Measurements from ENCODE around the gene CELF4.

The CELF4 gene

DNA sequence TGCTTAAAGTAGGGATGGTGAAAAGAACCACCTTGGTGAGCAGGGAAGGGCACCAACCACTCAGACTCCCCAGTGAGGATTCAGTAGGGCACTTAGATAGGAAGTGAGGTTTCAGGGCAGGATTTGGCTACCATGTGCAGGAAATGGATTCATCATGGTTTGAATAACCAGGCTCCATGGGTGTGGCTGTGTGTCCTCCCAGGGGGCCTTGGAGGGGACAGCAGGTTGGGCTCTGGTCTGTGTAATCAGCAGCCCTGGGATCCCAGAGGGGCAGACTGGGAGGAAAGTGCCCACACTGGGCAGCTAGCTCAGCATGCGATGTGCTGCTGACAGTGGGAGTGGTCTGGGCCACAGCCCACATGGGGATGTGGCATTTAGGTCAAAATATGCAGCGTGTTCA, 224.6 kb downstream of the CELF4 start:
- DNase-seq = no peak

DNA sequence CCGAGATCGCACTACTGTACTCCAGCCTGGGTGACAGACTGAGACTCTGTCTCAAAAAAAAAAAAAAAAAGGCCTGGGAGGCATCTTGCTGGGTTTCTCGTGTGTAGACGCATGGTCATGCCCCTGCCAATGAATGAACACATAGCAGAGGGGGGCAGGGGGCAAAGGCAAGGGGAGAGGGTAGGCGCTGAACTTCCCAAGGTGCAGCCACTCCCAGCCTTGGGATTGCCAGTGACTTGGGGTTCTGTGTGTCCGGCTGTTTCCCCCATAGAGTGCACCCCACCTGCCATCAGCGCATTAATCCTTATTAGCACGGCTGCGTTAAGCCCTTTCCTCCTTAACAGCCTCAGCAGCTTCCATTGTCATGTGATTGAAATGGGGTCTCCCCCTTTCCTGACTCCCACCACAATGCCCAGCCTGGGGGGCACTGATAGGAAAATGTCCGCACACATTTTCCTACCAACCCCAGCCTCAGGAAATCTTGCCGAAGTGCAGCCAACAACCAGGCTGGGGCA, 225.8 kb downstream of the CELF4 start:
- no peak for DNase-seq

DNA sequence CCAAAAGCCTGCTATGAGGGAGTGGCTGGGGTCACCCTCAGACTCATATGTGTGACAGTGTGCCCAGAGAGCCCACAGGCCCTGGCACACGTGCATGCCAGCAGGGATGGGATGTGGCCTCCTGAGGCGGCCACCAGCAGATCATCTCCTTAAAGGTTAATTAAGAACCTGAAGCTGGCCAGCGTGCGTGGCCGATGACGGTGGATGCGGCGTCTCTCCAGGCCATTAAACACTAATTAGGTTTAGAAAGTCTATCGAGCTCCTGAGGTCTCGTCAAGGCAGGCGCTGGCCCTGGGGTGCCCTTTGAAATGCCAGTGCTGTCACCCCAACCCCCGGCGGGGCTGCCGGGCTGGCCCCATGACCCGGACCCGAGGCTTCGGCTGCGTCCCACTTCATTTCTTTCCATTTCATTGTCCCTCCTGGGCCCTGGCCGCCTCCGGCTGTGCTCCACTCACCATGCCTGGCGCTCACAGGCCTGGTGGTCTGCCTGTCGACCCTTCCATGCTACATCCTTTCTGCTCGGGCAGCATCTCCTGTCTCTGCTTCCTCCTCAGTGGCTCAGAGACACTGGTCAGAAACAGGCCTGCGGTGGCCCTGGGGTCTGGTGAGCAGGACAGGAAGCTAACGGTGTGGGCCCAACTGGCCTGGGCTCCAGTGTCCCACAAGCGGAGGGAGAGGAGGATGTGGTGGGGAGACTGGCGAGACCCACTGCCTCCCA, 228.9 kb downstream of the CELF4 start:
- DNase-seq = no peak

DNA sequence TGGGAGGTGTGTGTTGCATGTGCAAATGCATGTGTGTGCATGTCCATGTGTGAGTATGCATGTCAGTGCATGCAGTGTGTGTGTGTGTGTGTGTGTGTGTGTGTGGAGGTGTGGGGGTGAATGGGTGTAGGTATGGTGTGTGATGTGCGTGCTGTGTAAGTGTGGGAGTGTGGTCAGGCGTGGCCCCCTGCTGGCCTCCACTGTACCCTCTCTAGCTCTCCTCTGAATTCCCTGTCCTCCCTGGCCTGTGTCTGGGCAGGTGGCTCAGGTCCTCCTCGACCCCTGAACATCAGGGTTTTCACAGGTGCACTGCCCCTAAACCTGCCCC, 230.2 kb downstream of the CELF4 start:
- no peak for DNase-seq

DNA sequence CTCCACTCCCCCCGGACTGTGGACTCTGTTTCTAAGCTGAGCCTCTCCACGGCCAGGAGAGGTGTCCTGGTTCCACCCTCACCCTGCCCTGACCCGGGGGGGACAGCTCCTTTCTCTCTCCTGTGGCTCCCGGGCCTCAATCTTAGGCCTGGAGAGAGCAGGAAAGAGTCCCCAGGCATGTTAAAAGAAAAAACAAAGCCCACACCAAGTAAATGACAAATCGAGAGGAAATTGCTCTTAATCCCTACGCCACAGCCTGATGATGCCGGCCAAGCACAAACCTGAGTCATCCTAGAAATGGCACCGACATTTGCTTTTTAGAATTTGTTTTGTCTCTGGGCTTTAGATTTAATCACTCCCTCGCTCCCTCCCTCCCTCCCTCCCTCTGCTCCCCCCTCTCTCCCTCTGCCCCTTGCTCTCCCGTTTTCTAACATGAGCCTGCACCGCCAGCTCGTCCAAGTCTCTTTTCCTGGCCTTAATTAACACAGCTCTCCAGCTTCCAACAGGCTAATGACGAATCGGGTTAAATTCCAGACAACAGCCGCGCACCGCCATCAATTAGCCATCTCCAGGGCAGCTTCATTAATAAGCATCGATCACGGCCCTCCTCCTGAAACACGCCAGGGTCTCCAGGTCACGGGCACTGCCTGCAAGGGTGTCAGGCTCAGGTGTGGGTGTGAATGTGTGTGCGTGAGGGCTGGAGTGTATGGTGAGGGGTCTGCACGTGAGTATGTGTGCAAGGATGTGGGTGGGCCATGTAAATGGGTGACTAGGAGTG, 230.8 kb downstream of the CELF4 start:
- no peak for DNase-seq

DNA sequence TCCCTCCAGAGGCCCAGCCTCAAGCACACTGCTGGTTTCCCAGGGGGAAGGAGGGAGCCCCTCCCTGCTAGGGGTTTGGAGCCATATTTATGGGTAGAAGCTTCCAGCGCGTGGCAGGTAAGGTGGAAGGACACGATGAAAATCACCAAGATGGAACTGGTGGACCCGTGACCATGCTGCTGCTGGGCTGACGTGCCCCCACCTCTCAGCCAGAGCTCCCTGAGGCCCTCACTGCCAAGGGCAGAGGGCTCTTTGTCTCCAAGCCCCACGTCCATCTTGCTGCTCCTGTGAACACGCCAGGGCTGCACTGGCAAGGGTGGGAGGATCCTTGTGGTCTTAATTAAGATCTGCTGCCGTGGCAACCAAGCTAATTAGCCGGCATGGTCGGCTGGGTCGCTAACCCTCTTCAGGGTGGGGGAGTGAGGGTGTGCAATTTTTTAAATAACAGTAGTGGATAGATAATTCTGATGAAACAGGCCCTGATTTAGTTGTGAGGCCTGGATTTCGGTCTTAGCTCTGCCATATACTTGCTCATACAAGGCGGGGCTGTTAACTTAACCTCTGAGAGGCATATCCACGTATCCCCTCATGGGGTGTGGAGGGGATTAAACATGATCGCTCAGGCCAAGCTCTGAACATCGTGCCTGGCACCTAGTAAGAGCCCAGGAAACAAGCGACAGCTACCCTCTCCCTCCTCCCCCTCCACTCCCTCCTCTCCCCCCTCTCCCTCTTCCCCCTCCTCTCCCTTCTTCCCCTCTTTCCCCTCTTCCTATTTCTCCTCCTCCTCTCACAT, 232.8 kb downstream of the CELF4 start:
- DNase-seq = no peak

DNA sequence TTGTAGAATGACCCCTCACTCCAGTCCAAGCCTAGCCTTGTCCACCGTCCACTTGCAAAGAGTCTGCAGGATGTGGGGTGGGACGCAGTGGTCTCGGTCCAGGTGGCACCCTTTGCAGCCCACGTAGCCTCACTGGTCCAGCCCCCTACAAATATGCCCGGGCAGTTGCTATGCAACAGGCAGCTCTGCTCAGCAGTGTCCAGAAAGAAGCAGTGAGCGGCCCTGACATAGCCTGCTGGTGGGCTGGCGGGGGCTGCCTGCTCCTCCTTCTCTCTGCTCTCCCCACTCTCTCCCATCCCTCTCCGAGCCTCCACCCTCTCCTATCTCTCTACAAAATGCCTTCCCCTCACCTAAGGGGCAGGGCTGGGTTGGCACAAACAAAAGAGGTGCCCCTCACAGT, 233.4 kb downstream of the CELF4 start:
- no peak for DNase-seq

DNA sequence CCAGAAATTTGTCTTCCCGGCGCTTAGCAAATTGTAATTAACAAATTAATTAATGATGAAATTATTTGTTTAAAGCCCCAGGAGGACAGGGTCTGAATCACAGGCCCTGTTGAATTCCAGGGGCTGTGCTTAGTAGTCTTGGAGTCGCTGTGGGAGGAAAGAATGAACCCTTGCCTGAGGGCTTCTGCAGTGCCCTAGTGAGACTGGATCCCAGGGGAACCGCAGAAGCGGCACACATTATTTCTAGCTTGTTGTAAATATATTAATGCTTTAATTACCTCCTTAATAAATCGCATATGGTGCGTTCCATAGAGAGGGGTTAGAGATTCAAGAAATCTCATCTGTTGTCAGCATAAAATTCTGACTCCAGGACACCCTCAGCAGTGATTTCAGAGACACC, 235.4 kb downstream of the CELF4 start:
- no peak for DNase-seq

DNA sequence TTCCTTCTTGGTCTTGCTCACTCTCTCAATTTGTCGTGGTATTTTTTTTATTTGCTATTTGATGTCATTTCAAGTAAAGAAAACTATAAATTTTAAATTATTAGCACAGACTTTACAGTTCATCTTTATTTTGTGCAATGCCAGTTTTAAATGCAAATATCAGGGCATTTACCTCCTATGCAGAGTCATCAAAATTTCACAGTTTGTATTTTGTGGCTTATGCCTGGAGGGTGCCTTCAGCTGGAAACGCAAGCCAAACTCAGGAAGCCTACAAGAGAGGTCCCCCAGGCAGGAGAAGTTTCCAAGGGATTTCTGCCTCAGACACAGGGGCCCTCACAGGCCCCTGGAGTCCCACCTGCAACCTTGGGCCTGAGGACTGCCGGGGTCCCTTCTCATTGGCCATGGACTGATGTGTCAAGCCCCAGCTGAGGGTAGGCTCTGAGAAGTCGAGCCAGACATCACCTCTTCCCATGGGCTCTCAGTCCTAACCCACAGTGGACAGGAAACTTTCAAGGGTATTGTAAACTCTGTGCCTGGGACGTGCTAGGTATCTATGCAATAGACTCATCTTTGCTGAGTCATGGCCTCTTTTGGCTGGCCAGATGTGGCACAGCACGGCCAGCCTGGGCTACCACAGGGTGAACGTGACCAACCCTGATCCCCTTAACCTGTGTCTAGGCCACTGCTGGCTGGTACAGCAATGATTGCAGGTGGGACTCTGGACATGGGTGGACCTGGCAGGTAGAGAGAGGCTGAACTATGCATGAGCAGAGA, 236.5 kb downstream of the CELF4 start:
- DNase-seq = no peak

DNA sequence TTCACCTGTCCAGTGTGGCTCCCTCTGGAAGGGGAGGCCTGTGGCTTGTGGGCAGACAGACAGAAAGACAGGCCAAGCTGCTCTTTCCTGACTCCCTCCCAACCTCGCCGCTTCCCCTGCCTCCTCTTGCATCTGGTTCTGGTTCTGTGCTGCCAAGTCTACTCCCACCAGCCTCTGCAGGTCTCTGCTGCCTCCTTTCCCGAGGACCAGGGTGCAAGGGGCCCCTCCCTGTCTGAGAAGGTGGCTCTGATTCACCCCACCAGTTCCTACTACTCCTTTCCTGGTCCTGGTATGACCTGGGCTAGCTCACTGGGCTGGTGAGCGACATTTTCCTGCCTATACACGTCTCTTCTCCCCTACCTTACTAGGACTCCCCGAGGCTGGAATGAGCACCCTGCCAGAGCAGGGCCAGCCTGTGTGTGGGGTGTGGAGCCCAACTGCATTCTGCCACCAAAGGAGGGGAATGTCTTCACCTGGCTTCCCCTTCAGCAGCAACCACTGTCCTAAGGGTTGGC, 238.5 kb downstream of the CELF4 start:
- no peak for DNase-seq

DNA sequence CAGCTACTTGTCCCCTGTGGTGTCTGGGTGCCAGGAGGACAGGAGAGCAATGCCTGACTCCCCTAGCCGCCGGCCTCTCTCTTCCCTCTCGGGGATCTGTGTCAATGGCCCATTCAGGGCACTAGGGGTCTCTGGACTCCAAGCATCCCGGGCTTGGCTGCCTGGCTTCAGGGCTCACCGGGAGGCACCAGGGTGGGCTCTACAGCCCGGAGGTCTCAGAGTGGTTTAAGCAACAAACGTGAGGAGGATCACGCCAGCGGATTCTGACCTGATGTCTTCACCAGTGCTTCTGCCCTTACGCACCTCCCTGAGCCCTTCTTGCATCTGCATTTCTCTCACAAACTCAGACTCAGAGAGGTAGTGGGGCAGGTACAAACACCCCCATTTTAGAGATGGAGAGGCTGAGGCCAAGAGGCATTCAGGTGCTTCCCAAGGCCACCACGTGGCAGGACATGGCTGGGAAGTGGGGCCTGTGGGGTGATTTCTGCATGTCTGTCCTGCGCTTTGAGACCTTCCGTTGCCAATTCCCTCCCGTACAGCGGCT, 243.0 kb downstream of the CELF4 start:
- DNase-seq = peak; percentile 58

DNA sequence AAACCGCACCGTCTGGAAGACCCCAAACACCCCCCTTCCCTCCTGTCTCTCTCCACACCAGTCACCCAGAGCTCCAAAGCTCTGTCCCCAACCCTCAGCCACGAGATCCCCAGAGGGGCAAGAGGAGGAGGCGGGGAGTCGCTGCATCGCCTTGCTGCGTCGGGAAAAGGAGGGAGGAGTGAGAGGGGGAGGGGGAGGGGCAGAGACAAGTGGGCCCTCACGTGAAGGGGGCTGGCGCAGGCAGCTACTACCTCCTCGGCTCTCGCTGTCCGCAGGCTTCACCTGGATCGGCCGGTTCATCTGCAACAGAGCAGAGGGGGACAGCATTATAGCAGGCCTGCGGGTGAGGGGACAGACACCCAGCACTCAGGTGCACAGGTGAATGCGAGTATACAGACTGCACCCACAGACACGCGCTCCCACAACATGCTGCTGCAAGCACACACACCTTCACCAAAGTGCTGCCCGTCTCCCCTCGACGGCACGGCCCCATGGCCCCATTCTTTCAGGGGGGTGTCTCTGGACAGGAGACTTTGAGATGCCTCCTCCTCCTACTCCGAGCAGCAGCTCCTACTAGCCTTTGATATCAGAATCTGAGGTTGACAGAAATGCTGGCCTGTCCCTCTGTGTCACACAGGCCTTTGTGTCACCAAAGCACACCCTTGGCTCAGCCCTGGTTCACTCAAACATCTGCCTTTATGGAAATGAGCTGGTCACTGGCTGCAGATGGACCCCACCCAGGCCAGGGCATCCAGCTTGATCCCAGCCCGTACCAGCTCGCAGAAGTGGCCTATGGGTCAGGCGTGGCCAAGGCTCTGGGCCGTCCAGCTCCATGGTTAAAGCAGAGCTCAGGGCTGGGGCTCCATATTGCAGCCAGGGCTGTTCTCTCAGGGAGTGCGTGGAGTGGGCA, 243.8 kb downstream of the CELF4 start:
- DNase-seq = no peak

DNA sequence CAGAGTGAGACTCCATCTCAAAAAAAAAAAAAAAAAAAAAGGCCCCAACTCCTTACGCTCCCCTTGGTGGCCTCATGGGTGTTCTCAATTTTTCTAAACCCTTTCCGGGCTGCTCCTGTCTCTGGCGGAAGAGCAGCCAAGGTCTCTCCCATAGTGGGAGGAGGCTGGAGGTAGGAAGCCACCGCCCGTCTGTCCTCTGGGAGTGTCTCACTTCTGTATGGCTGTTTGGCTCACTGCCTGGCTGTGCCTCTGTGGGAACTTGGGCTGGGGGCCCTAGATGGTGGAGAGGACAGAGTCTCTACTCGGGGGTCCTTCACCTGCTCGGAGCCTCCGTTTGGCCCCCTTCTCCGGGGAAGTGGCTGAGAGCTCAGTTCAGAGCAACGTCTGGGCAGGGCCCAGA, 245.3 kb downstream of the CELF4 start:
- DNase-seq = no peak

DNA sequence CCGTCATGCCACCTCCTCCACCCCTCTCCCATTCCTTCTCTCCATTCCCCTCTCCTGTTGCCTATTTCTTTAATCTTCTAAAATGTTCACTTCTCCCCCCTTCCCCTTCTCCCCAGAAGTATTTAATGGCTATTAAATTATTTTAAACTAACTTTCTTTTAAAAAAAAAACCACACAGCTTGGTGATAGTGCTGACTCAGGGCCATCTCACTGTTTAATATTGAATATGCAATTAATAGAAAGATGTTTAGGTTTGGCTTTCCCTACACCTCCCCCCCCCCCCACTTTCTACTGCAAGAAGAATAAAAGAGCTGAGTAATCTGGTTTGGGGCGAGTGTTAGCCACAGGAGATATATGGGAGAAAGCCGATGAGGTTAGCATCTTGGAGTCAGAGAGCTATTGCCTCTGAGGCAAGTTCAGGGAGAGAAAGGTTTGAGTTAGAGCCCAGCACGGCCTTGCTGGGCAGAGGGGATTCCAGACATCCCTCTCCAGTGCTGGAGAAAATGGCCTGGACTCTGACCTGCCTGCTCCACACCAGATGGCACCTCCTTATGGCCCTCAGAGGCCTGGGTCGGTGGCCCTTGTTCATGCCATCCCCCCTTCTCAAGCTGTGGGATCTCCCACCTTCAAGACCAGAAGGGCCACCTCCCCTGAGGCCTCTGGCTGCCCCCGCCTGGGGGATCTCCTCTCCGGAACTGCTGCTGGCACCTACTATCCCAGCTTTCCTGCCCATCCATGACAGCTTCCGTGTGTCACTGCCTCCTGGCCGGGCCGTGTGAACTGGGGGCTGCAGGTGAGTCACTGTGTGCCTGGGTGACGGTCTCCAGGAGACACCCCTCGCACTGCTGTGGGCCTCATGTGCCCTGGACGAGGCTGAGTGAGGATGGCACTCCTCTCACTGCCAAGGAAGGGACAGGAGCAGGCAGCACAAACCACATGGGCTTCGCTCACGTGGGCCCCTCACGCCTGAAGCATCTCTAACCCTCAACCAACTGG, 246.9 kb downstream of the CELF4 start:
- no peak for DNase-seq

DNA sequence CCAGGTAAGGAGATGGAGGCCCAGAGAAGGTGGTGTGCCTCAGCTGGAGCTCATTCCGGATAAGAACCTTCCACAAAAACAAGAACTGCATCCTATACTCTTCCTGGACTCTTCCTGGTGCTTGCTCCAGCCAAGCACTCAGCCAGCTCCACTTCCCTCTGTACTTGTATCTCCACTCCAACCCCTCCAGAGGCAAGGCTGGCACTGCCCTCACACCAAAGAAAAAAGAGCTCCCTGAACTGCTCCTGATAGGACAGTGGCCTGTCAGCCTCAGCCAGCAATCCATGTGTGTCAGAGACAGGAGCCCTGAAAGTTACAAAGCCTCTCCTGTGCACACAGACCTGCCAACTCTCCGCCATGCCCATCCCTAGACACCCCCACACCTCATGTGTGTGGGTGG, 248.1 kb downstream of the CELF4 start:
- no peak for DNase-seq

DNA sequence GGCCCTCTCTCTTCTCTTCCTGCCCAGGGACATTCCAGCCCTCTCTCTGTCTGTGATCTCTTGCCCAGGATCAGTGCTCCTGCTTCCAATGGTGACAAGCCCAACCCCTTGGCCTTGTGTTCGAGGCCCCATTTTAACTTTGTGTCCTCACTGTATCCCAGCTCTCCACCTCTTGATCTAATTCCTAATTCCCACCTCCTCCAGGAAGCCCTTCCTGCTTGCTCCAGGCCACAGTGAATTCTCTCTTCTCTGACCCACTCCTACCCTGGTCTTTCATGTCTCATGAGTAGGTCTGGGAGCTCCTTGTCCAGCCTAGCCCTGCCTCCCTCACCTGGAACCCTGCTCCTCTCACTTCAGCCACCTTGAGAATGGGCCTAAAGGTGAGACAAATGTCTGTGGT, 249.1 kb downstream of the CELF4 start:
- DNase-seq = no peak

DNA sequence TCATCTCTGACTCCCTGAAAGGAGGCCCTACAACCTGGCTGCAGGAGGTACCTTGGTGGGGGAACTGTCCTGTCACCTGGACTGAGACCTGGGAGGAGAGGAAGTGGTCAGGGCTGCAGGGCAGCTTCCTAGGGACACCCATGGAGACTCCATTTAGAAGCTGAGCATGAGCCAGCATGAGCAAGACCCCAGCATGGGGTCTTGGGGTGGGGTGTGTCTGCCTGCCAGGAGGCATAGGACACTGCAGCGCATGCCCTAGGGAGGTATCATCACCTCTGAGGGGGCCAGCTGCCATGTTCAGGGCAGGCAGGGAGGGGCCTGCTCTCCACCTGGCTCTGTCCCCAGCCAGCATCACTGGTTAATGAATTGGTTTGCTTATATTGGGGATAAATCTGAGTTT, 249.7 kb downstream of the CELF4 start:
- no peak for DNase-seq

DNA sequence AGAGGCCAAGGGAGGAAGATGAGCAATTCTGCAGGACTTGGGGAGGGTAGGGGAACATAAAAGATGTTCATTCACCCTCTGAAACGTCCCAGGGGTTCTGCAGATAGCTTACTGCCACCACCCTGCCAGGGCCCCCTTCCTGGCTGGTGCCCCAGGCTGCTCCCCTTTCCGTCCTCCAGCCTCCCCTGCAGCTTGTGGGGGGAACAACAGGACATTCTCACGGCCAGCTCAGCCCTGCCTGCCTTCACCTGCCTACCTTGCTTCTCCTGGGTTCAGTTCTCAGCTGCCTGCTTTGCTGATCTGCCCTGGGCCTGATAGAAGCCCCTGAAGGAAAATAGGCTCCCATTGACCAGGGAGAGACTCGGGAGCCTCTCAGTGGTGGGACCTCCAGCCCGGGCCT, 251.1 kb downstream of the CELF4 start:
- DNase-seq = no peak

DNA sequence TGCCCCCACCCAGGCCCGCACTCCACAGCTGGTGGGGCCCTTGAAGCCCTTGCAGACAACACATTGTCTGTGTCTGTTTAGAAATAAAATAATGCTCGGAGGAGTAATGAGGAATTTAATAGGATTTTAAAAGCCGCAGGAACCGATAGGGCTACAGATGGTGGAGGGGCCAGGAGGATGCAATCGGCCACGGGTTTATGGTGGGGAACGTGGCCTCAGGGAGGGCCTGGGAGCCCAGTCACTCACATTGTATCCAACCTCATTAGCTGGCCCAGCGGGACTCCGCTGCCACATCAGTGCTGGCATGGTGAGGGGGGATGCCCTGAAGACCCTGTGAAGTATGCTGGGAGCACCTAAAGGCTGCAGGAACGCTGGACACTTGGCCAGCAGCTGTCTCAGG, 252.0 kb downstream of the CELF4 start:
- DNase-seq = no peak

DNA sequence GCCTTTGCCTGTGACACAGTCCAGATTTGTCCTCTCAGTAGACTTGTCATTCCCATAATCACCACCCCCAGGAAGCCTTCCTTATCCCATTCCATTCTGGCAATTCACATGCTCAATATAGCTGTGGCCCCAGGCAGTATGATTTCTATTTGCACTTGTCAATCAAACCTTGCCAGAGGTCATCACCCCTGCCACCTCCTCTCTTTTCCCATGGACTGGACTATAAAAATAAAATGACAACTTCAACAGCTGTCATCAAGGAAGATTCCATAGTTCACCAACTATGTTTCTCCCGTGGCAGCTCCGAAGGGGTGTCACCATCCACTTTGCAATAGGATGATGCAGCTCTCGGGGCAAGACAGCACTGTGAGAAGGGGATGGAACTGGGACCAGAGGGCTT, 255.7 kb downstream of the CELF4 start:
- no peak for DNase-seq
